Panc1 (cell line): ENCODE measurements around the gene RNF208. TPM values are rescaled to one million over a fixed set of nuclear protein-coding genes. Genes with fewer than 3 reads are reported as not detected.

Source experiments
- ATAC-seq: fragments of 200-7000 bp; cut with Tn5 transposase; 2 replicates; pipeline ENCODE4 v1.9.1; 2020; ENCODE audit warnings: mild to moderate bottlenecking, moderate library complexity
- BruUV-seq: library from RNA; stranded (reverse); fragments of 400-500 nt; replicated peaks from 2 replicates; lab custom pipeline; 2021; lab: Mats Ljungman, UMichigan
- CTCF ChIA-PET: fragments of 300-600 bp; sonication (Branson Sonifier 250); formaldehyde crosslinking; loops from one replicate; lab custom pipeline; 2022; ENCODE audit warnings: antibody characterized with exemption; lab: Charles Lee
- POLR2A ChIA-PET: fragments of 300-600 bp; sonication (Branson Sonifier 250); formaldehyde crosslinking; loops from one replicate; lab custom pipeline; 2022; ENCODE audit warnings: antibody characterized with exemption; lab: Charles Lee
- DNase-seq: peaks from one replicate; pipeline ENCODE4 v3.0.0-alpha.2; 2010; ENCODE audit warnings: low read depth, low spot score
- H3K27ac ChIP-seq: 2 replicates; pipeline ENCODE4 v1.5.1; 2011; ENCODE audit warnings: mild to moderate bottlenecking, low read length, inconsistent platforms
- H3K27me3 ChIP-seq: fragments of 200-500 bp; sonication (Bioruptor generic); 2 replicates; pipeline ENCODE4 v1.6.0; 2014; ENCODE audit warnings: low read length, inconsistent platforms; ENCODE audit not compliant: control insufficient read depth, insufficient read depth
- H3K36me3 ChIP-seq: fragments of 200-500 bp; sonication (Bioruptor generic); 2 replicates; pipeline ENCODE4 v1.5.1; 2014; ENCODE audit warnings: inconsistent platforms, mild to moderate bottlenecking, low read length, moderate library complexity; ENCODE audit not compliant: control insufficient read depth, insufficient read depth
- H3K4me1 ChIP-seq: 2 replicates; pipeline ENCODE4 v1.5.1; 2011; ENCODE audit warnings: inconsistent platforms, mild to moderate bottlenecking, low read length, moderate library complexity; ENCODE audit not compliant: control insufficient read depth, insufficient read depth
- H3K4me3 ChIP-seq, 2 experiments: 2 replicates each; pipeline ENCODE4 v1.5.1; 2011 to 2012; ENCODE audit warnings: low read depth in 2 of 2, low read length in 2 of 2, mild to moderate bottlenecking in 2 of 2, inconsistent platforms in 1 of 2, moderate library complexity in 1 of 2
- H3K9me3 ChIP-seq: fragments of 200-500 bp; sonication (Bioruptor generic); 2 replicates; pipeline ENCODE4 v1.5.1; 2014; ENCODE audit warnings: low read depth, mild to moderate bottlenecking, inconsistent platforms, low read length, moderate library complexity; ENCODE audit not compliant: control insufficient read depth, insufficient read depth
- CTCF ChIP-seq: fragments of 450-650 bp; IDR thresholded peaks from 2 replicates; pipeline ENCODE4 v1.5.1; 2017; ENCODE audit warnings: mild to moderate bottlenecking
- POLR2AphosphoS5 ChIP-seq: IDR thresholded peaks from 2 replicates; pipeline ENCODE4 v1.6.1; 2012; ENCODE audit warnings: mild to moderate bottlenecking, low read depth, low read length, moderate library complexity
- SIN3A ChIP-seq: IDR thresholded peaks from 2 replicates; pipeline ENCODE4 v1.6.1; 2012; ENCODE audit warnings: low read depth, mild to moderate bottlenecking, low read length, moderate library complexity, borderline replicate concordance; ENCODE audit not compliant: insufficient read depth
- TCF7L2 ChIP-seq: IDR thresholded peaks from 2 replicates; pipeline ENCODE4 v1.6.1; 2011; ENCODE audit warnings: mild to moderate bottlenecking, low read depth, low read length, inconsistent platforms
- in situ Hi-C: cut with HindIII; loops from 2 replicates; pipeline ENCODE4 v1.10.0; 2016; ENCODE audit warnings: low sequenced_read_pairs, low pct_unique_long_range_greater_than_20kb
- intact Hi-C: fragments of 100-400 bp; cut with micrococcal nuclease; formaldehyde crosslinking; loops from one replicate; pipeline ENCODE4 v1.10.0; 2022; ENCODE audit not compliant: unreplicated experiment
- total RNA-seq: library from RNA; stranded (reverse); gene quantifications from one replicate; pipeline ENCODE4 v1.2.1, GENCODE V29; 2021; ENCODE audit not compliant: unreplicated experiment
- TF ChIP-seq, protein P1 (sequence below), 2 experiments: IDR thresholded peaks; 2 replicates each; pipeline ENCODE4 v1.6.1; 2011 to 2012; ENCODE audit warnings: low read depth in 2 of 2, control low read depth in 1 of 2, low read length in 1 of 2, mild to moderate bottlenecking in 1 of 2, moderate library complexity in 1 of 2; ENCODE audit not compliant: insufficient read depth in 1 of 2

RNF208 gene
- total RNA-seq, 1 experiment from 2014 or later, result 11.5 TPM

DNA sequence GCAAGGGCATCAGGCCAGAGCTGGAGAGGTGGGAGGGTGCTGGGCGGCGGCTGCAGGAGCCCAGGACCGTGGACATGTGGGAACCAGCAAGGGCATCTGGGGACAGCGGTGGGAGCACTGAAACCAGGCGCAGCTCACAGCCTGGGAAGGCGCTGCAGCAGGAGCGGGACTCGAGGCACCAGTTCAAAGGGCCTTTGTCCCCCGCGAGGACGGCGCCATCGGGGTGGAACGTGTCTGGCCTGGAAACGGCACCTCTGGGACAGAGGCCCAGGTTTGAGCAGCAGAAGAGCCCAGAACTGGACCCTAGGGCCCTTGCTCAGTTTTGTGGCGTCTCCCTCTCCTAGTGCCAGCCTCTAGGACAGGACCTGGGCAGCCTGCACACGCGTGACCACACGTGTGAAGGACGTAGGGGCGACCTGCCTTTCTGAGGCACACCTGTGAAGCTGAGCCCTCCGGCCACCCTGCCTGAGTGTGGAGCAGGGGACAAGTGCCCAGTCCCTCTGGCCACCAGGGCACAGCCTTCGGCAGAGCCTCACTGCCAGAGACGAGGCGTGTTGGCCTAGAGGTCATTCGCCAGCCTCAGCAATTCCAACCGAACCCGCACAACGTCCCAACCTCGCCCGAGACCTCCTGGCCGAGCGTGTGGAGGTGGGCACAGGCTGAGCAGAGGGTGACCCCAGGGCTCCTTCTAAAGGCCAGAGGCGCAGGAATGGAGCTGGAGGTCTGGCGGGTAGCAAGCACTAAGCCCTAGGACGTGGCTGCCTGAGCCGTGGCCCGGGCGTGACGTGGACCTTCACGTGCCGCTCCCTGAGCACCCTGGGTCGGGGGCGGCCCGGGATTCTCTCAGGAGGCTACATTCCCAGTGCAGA lies 48.0 kb downstream of the RNF208 start:
- no peak for DNase-seq
- Histone ChIP-seq H3K27ac (no peak overlapping the region), H3K27me3 (no peaks in the 10 kb centered on the region), H3K9me3 (no peaks in the 10 kb centered on the region), H3K36me3 (no peaks in the 10 kb centered on the region), H3K4me1 (peaks cover 6% of the 10 kb centered on the region), H3K4me3 (no peak overlapping the region)
- TF ChIP-seq CTCF, result no peak
- no peak for TF ChIP-seq POLR2AphosphoS5
- TF ChIP-seq, protein P1, sequence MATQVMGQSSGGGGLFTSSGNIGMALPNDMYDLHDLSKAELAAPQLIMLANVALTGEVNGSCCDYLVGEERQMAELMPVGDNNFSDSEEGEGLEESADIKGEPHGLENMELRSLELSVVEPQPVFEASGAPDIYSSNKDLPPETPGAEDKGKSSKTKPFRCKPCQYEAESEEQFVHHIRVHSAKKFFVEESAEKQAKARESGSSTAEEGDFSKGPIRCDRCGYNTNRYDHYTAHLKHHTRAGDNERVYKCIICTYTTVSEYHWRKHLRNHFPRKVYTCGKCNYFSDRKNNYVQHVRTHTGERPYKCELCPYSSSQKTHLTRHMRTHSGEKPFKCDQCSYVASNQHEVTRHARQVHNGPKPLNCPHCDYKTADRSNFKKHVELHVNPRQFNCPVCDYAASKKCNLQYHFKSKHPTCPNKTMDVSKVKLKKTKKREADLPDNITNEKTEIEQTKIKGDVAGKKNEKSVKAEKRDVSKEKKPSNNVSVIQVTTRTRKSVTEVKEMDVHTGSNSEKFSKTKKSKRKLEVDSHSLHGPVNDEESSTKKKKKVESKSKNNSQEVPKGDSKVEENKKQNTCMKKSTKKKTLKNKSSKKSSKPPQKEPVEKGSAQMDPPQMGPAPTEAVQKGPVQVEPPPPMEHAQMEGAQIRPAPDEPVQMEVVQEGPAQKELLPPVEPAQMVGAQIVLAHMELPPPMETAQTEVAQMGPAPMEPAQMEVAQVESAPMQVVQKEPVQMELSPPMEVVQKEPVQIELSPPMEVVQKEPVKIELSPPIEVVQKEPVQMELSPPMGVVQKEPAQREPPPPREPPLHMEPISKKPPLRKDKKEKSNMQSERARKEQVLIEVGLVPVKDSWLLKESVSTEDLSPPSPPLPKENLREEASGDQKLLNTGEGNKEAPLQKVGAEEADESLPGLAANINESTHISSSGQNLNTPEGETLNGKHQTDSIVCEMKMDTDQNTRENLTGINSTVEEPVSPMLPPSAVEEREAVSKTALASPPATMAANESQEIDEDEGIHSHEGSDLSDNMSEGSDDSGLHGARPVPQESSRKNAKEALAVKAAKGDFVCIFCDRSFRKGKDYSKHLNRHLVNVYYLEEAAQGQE (IDR thresholded peaks at IDR 0.05; ENCODE audit: insufficient read depth in 1 of 2, low read depth in 2 of 2, low read length in 1 of 2), result no peak
- TF ChIP-seq TCF7L2, result no peak
- no peak for TF ChIP-seq SIN3A
- in situ Hi-C loops (no loop called here), intact Hi-C loops (no loop called here)
- ChIA-PET CTCF (no interaction called here), POLR2A (no interaction called here)
- BruUV-seq, result no TSS peak
- ATAC-seq, result no peak

GRCh38 chr9:137172901-137173795 lies 48.9 kb downstream of the RNF208 start:
- Histone ChIP-seq H3K9me3 (no peaks in the 10 kb centered on the region), H3K27me3 (no peaks in the 10 kb centered on the region), H3K36me3 (no peaks in the 10 kb centered on the region), H3K27ac (no peak overlapping the region), H3K4me1 (peaks cover 6% of the 10 kb centered on the region), H3K4me3 (no peak overlapping the region)
- in situ Hi-C loops, result no loop called here
- CTCF ChIA-PET, result no interaction called here
- no peak for DNase-seq
- POLR2A ChIA-PET, result no interaction called here
- TF ChIP-seq, protein P1 (IDR thresholded peaks at IDR 0.05; ENCODE audit: insufficient read depth in 1 of 2, low read depth in 2 of 2, low read length in 1 of 2), result no peak
- TF ChIP-seq CTCF (no peak), POLR2AphosphoS5 (no peak), SIN3A (no peak), TCF7L2 (no peak)
- ATAC-seq, result no peak
- no TSS peak for BruUV-seq
- intact Hi-C loops, result no loop called here
